ENCODE results near the gene COMT. TPM values are rescaled to one million over a fixed set of nuclear protein-coding genes. Genes with fewer than 3 reads are reported as not detected.

COMT gene
- total and polyA plus RNA-seq, 9 of the 15 experiments (the other 6 are each of a cell fraction or from before 2014, with no cell fraction given): 12.5 to 351 (median 155) TPM

- TF ChIP-seq TAF7 (tag; IDR thresholded peaks at IDR 0.05) (no peak), HMGN3 (IDR thresholded peaks at IDR 0.05; ENCODE audit: borderline replicate concordance, extremely low read depth, insufficient read length, low read depth, low read length) (no peak), STAT6 (CRISPR knock-in tag; IDR thresholded peaks at IDR 0.05) (no peak), MTA3 (IDR thresholded peaks at IDR 0.05; ENCODE audit: borderline replicate concordance) (no peak), SMARCC2 (IDR thresholded peaks at IDR 0.05; ENCODE audit: low read depth) (no peak), MLX (CRISPR knock-in tag; conservative IDR thresholded peaks at IDR 0.05) (no peak), CBFB (CRISPR knock-in tag; IDR thresholded peaks at IDR 0.05) (no peak), ETS2 (tag; IDR thresholded peaks at IDR 0.05; ENCODE audit: borderline replicate concordance, poor library complexity, severe bottlenecking) (no peak), POLR2H (tag; IDR thresholded peaks at IDR 0.05; ENCODE audit: low read depth) (no peak), FOXK1 (CRISPR knock-in tag; IDR thresholded peaks at IDR 0.05; ENCODE audit: borderline replicate concordance) (no peak), ZBTB34 (CRISPR knock-in tag; IDR thresholded peaks at IDR 0.05) (no peak), TRIM25 (IDR thresholded peaks at IDR 0.05; ENCODE audit: borderline replicate concordance) (no peak), HINFP (tag; conservative IDR thresholded peaks at IDR 0.05; ENCODE audit: low read depth) (no peak), HNRNPK (IDR thresholded peaks at IDR 0.05; ENCODE audit: low read depth, low read length, poor library complexity, severe bottlenecking) (no peak), CREB5 (CRISPR knock-in tag; IDR thresholded peaks at IDR 0.05) (no peak)
These were observed 52.4 kb downstream of the COMT start (continued) for GRCh38 chr22:19993926-19994325.
